NCI-H2029 treated with DMSO at 0.1 percent for 48 hours (cell line): ENCODE results near the gene TFCP2L1.
"Not testable (repeated sequence)": the region's sequence is repeated elsewhere in the genome, so short reads cannot be mapped to it uniquely, and the experiment has no call there.

Experiments used
- DNase-seq: peaks from one replicate; lab custom pipeline; 2025; lab: John Stamatoyannopoulos, UW

Gene TFCP2L1

DNA sequence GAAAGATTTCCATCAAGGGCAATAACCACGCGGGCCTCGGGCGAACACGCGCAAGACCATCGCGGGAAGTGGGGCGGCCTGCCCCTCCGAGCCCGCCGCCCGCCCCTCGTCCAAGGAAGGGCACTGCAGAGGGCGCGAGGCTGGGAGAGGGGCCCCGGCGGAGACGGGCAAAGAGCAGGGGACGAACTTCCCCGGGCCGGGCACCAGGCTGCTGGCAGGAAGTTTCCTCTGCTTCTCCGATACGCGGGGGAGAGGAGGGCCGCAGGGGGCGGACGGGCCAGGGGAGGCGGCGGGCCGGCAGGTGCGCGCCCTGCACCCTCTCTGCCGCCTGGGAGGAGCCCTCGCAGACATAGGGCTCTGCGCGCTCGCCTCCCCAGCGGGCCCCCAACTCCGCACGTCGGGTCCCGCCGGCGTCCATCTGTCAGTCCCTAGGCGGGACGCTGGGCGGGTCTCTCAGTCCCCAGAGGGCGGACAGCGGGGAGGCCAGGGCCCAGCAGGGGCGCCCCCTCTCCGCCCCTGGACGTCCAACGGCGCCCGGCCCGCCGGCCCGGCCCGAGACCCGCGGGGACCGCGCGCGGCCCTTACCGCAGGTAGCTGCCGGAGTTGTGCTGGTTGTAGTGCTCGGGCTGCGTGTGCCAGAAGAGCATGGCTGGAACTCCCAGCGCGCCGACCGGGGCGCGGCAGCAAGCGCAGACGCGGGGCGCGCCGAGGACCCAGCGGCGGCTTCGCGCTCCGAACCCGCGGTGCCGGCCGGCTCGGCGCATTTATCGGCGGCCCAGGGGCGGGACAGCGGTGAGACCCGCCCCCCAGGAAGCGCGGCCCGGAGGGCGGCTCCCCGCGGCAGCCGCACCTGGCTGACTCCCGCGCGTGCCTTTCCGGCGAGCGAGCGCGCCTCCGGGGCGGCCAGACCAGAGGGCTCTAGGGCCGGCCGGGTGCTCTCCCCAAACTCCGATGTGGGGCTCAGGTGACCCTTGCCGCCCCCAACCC, at the start of gene TFCP2L1:
TFCP2L1 (minus strand) TSS at position 740 of the 987 bp plus-strand sequence; CDS start at position 647, 93 bp downstream.
- DNase-seq: no peak

- DNase-seq: no peak
Observed at GRCh38 chr2:121333834-121334558, 49.0 kb upstream of the TFCP2L1 start.

GRCh38 chr2:121333231-121333630, 48.2 kb upstream of the TFCP2L1 start:
- DNase-seq: no peak

- DNase-seq: not testable (repeated sequence)
Observed at GRCh38 chr2:121331324-121331723, 46.3 kb upstream of the TFCP2L1 start.

DNA sequence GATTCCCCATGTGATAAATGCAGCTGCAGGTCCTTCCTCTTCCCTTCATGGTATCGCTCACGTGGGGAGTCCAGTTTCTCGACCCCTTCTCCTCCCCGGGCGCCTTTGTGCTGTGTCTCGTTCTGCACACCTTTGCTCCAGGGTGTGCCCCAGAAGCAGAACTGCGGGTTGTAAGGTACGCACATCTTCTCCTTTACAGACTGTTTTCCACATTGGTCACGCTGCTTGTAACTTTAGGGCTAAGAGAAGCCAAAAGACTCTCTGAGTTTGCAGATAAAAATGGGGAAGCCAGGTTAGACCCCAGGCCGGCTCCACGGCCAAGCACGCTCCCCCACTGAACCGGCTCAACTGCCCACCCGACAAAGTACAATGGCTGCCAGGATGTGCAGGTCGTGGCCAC, 45.9 kb upstream of the TFCP2L1 start:
- no peak for DNase-seq

DNA sequence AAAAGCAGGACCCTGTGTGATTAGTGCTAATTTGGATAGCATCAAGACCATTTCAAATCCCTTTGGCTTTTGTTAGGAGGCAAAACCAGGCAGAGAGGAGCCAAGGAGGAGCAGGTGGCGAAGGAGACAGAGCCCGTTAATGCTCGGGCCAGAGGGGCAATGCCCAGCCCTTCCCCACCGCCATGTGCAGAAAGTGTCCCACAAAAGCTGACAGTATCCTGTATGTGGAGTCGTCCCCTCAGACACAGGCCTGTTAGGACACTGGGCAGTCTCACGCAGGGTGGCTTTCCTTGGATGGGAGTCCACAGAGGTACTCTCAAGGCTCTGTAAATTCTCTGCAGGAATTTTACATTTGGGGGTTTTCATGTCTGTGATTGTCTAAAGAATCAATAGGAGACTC, 44.8 kb upstream of the TFCP2L1 start:
- DNase-seq: no peak

GRCh38 chr2:121326628-121327027, 41.6 kb upstream of the TFCP2L1 start:
- DNase-seq: no peak

DNA sequence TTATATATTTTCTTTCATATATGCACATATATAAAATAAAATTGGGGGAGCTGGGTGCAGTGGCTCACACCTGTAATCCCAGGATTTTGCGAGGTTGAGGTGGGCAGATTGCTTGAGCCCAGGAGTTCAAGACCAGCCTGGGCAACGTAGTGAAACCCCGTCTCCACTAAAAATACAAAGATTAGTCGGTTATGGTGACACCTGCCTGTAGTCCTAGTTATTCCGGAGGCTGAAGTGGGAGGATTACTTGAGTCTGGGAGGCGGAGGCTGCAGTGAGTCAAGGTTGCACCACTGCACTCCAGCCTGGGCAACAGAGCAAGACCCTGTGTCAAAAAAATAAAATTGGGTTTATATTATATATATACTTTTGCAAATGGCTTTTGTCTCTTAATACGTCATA, 39.6 kb upstream of the TFCP2L1 start:
- no peak for DNase-seq

DNA sequence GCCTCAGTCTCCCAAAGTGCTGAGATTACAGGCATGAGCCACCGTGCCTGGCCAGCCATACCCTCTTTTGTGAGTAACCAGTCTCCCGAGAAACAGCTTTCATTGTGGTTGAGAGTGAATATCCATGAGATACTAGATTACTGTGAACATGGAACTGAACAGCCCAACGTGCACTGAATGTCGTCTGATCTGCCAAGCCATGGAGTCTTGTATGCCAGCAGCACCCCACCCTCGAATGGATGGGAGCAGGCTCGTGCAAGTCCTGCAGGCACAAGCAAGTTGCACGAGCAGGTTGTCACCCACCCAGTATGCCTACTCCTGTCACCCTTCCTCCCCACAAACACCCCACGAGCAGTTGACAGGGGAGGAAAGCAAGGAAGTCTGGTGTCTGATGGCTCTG, 36.5 kb upstream of the TFCP2L1 start:
- no peak for DNase-seq

DNA sequence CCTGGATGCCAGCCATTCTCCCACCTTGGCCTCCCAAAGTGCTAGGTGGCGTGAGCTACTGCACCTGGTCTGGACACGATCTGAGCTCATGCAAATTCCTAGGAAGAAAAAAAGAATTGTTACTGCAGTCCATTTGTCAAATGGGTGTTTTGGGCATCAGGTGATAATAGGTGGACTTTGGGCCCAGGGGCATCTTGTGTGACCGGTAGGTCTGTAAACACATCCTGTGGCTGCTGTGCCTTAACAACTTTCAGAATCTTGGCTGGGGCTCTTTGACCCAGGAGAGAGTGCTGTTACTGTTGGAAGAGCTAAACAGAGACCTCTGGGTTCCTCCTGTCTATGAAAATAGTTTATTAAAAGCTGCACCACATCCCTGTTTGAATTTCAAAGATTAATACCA, 34.9 kb upstream of the TFCP2L1 start:
- DNase-seq: no peak

GRCh38 chr2:121316986-121317385, 32.0 kb upstream of the TFCP2L1 start:
- no peak for DNase-seq

DNA sequence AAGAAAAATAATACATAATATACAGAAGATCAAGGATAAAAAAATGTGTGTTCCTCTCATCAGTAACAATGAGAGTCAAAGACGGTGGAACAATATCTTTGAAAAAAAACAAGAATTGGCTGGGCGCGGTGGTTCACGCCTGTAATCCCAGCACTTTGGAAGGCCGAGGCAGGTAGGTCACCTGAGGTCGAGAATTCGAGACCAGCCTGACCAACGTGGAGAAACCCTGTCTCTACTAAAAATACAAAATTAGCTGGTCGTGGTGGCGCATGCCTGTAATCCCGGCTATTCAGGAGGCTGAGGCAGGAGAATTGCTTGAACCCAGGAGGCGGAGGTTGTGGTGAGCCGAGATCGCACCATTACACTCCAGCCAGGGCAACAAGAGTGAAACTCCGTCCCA, 28.7 kb upstream of the TFCP2L1 start:
- not testable (repeated sequence) for DNase-seq

DNA sequence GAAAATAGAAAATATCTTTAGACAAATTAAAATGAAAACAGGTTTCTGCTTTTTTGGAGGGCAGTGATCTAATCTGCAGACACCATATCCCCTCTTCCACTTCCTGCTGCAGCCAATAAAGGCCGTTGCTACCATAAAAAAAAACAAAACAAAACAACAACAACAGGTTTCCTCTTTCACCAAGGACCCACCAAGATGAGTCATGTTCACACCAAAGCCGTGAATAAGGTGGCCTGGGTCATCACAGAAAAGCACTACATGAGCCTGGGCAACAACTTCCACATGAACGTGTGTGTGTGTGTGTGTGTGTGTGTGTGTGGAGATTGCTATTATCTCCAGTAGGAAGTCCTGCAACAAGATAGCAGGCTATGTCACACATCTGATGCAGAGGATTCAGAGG, 24.8 kb upstream of the TFCP2L1 start:
- DNase-seq: no peak

DNA sequence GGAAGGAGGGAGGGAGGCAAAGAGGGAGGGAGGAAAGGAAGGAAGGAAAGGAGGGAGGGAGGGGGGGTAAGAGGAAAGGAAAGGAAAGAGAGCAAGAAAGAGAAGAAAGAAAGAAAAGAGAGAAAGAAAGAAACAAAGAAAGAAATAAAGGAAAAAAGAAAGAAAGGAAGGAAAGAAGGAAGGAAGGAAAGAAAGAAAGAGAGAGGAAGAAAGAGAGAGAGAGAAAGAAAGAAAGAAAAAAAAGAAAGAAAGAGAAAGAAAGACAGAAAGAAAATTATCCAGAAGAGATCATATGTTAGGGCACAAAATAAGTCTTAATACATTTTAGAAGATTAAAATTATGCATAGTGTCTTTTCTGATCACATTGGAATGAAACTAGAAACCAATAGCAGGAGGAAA, 24.3 kb upstream of the TFCP2L1 start:
- DNase-seq: no peak

- DNase-seq: no peak
Observed at GRCh38 chr2:121307048-121307447, 22.0 kb upstream of the TFCP2L1 start.

GRCh38 chr2:121304941-121305340, 19.9 kb upstream of the TFCP2L1 start:
- DNase-seq: no peak

DNA sequence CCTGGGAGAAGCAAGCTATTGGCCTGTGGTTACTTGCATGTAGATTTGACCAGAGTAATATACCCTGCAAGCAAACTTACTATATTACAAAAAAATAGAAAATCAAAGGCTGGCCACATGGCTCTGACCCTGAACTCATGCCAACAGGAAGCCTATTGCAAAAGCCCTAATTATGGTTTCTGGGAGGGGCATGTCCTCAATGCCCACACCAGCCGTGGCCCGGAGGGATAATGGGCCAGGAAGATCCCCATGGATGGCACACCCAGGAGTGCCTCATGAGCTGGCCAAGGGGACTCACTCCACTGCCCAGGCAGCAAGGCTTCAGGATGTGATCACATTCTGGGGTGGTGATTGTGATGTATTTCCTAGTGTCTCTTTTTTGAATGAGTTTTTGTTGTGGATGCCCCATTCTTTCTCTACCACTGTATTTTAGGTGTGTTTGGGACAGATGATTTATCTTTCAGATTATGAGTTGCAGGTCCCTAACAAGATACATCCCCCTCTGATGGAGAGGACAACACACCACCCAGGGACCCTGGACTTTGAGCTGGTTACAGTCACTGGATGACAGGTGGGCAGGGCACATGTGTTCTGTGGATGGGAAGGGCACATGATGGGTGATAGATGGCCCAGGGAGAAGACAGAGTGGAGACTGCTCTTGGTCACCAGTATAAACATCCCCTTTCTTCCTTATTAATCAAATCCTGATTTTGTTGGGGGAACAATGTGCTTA, 18.7 kb upstream of the TFCP2L1 start:
- no peak for DNase-seq

- DNase-seq: not testable (repeated sequence)
Observed at GRCh38 chr2:121301190-121301589, 16.2 kb upstream of the TFCP2L1 start.

DNA sequence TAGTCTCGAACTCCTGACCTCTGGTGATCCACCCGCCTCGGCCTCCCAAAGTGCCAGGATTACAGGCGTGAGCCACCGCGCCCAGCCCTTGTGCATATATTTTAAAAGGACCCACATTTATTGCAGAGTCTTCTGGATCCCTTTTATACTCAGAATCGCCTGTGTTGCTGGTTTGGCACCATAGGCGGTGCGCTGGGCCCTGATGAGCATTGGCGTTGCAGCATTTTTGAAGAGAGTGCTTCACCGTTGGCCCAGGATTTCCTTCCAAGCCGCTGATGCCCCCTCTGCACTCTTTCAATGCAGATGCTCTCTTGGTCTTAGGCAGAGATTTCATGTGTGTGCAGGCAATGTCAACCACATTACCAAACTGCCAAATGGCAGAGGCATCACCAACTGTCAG, 13.5 kb upstream of the TFCP2L1 start:
- DNase-seq: no peak

GRCh38 chr2:121297866-121298265, 12.9 kb upstream of the TFCP2L1 start:
- DNase-seq: not testable (repeated sequence)

DNA sequence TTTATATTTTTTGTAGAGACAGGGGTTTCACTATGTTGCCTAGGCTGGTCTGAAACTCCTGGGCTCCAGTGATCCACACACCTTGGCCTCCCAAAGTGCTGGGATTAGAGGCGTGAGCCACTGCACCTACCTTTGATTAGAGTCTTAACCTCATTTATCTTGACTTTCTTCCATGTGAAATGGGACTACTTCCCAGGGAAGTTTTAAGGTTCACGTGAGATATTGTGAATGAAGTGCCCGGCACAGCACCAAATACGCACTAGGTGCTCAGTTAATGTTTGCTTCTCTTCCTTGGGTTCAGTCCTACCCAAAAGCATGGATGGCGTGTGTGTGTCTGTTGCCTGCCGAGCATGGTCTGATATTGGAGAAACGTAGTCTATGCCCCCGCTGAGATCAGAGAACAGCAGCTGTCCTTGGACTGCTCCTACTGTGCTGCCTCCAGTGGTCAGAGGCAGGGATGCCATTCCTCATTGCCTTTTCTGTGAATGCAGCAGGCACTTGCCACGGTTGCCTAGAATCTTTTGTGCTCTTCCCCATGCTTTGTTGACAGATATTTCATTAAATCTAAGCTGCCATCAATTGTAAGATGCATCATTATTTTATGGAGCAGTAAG, 12.3 kb upstream of the TFCP2L1 start:
- DNase-seq: no peak
